Measurements from ENCODE around the gene ZBTB7C. TPM values are rescaled to one million over a fixed set of nuclear protein-coding genes. Genes with fewer than 3 reads are reported as not detected.

ZBTB7C gene
- total RNA-seq, 1 experiment from 2014 or later = not detected

DNA sequence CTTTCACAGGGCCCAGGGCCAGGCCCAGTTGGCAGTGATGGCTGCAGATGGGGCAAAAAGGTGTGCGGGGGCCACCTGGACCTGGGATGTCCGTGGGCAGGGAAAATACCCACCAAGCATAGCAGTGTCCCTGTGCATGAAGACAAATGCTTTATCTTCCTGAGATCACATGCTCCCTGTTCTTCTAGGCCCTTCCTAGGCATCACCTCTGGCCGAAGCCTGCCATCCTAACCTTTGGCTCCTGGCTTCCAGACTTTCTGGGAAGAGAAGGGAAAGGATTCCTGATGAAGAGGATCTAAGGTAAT lies 373.7 kb downstream of the ZBTB7C start:
- no TSS peak for BruUV-seq (replicated peaks)
- Mint-ChIP-seq H3K27ac (ENCODE audit: unreplicated experiment) (no peak overlapping the region), H3K27me3 (ENCODE audit: unreplicated experiment) (peaks cover 49% of the 10 kb centered on the region), H3K4me3 (ENCODE audit: low read depth, unreplicated experiment) (no peak overlapping the region), H3K9me3 (ENCODE audit: low read depth, unreplicated experiment) (no peaks in the 10 kb centered on the region), H3K36me3 (ENCODE audit: insufficient read depth, unreplicated experiment) (no peaks in the 10 kb centered on the region), H3K4me1 (ENCODE audit: low read depth, unreplicated experiment) (no peaks in the 10 kb centered on the region)
- CTCF ChIA-PET = no interaction called here
- intact Hi-C loops (cut with micrococcal nuclease; ENCODE audit: unreplicated experiment) = no loop called here
- TF ChIP-seq, protein P1, sequence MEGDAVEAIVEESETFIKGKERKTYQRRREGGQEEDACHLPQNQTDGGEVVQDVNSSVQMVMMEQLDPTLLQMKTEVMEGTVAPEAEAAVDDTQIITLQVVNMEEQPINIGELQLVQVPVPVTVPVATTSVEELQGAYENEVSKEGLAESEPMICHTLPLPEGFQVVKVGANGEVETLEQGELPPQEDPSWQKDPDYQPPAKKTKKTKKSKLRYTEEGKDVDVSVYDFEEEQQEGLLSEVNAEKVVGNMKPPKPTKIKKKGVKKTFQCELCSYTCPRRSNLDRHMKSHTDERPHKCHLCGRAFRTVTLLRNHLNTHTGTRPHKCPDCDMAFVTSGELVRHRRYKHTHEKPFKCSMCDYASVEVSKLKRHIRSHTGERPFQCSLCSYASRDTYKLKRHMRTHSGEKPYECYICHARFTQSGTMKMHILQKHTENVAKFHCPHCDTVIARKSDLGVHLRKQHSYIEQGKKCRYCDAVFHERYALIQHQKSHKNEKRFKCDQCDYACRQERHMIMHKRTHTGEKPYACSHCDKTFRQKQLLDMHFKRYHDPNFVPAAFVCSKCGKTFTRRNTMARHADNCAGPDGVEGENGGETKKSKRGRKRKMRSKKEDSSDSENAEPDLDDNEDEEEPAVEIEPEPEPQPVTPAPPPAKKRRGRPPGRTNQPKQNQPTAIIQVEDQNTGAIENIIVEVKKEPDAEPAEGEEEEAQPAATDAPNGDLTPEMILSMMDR (IDR thresholded peaks at IDR 0.05; ENCODE audit: unreplicated experiment) = no peak
- no peak for DNase-seq

- H3K27ac Mint-ChIP-seq (ENCODE audit: unreplicated experiment) = no peak overlapping the region
- intact Hi-C loops (cut with micrococcal nuclease; ENCODE audit: unreplicated experiment) = loop anchor here (5.0 kb wide), 2 partner anchors 192 to 432 kb away; no protein-coding TSS in a partner anchor
- no peaks in the 10 kb centered on the region for H3K4me1 Mint-ChIP-seq (ENCODE audit: low read depth, unreplicated experiment)
- CTCF ChIA-PET = no interaction called here
- TF ChIP-seq, protein P1 (IDR thresholded peaks at IDR 0.05; ENCODE audit: unreplicated experiment) = no peak
- peaks cover 43% of the 10 kb centered on the region for H3K27me3 Mint-ChIP-seq (ENCODE audit: unreplicated experiment)
- BruUV-seq (replicated peaks) = no TSS peak
- DNase-seq = no peak
- H3K4me3 Mint-ChIP-seq (ENCODE audit: low read depth, unreplicated experiment) = no peak overlapping the region
- H3K9me3 Mint-ChIP-seq (ENCODE audit: low read depth, unreplicated experiment) = no peaks in the 10 kb centered on the region
- no peaks in the 10 kb centered on the region for H3K36me3 Mint-ChIP-seq (ENCODE audit: insufficient read depth, unreplicated experiment)
Observed at GRCh38 chr18:48034651-48035555, 374.3 kb downstream of the ZBTB7C start.

DNA sequence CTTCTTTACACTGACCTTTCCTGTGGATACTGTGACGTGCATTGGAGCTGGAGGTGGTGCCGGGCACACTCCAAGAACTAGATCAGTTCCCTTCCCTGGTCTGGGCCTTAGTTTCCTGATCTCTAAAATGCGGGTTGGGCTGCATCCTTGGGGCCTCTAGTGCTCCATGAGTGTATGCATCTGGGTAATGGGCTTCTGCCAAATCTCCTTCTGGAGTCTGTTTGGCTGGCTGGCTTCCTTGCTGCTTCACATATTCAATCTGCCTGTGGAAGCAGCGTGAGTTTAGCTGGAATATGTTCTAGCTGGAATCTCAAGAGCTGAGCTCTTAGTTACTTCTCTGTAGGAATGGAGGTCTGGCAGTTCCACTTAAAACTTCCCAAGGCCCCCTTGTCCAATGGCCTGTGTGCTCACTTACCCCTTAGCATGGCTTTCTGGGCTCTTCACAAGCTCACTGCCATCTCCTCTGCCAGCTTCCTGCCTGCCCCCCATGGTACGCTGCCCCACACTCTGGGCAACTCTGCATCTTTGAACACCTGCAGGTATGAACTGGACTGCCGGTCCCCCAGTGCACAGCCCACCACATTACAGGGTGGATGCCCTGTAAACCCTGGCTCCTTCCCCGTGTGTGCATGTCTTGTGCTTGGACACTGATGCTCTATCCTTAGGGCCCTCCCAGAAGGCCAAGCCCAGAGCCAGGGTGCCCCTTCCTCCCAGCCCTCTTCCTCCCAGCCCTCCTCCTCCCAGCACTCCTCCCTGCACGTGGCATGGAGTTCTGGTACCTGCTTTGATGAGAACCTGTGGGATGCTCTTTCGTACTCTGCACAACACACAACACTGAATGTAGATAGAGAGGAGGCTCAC lies 375.2 kb downstream of the ZBTB7C start:
- CTCF ChIA-PET = interaction anchor here (0.9 kb wide), 1 partner anchor 8 kb away, joined by 5 read pairs; no protein-coding TSS in a partner anchor
- H3K27ac Mint-ChIP-seq (ENCODE audit: unreplicated experiment) = no peak overlapping the region
- intact Hi-C loops (cut with micrococcal nuclease; ENCODE audit: unreplicated experiment) = loop anchor here (5.0 kb wide), 2 partner anchors 193 to 433 kb away; no protein-coding TSS in a partner anchor
- H3K9me3 Mint-ChIP-seq (ENCODE audit: low read depth, unreplicated experiment) = no peaks in the 10 kb centered on the region
- H3K4me1 Mint-ChIP-seq (ENCODE audit: low read depth, unreplicated experiment) = no peaks in the 10 kb centered on the region
- H3K27me3 Mint-ChIP-seq (ENCODE audit: unreplicated experiment) = peaks cover 40% of the 10 kb centered on the region
- no TSS peak for BruUV-seq (replicated peaks)
- TF ChIP-seq, protein P1 (IDR thresholded peaks at IDR 0.05; ENCODE audit: unreplicated experiment) = no peak
- H3K36me3 Mint-ChIP-seq (ENCODE audit: insufficient read depth, unreplicated experiment) = no peaks in the 10 kb centered on the region
- DNase-seq = no peak
- no peak overlapping the region for H3K4me3 Mint-ChIP-seq (ENCODE audit: low read depth, unreplicated experiment)

DNA sequence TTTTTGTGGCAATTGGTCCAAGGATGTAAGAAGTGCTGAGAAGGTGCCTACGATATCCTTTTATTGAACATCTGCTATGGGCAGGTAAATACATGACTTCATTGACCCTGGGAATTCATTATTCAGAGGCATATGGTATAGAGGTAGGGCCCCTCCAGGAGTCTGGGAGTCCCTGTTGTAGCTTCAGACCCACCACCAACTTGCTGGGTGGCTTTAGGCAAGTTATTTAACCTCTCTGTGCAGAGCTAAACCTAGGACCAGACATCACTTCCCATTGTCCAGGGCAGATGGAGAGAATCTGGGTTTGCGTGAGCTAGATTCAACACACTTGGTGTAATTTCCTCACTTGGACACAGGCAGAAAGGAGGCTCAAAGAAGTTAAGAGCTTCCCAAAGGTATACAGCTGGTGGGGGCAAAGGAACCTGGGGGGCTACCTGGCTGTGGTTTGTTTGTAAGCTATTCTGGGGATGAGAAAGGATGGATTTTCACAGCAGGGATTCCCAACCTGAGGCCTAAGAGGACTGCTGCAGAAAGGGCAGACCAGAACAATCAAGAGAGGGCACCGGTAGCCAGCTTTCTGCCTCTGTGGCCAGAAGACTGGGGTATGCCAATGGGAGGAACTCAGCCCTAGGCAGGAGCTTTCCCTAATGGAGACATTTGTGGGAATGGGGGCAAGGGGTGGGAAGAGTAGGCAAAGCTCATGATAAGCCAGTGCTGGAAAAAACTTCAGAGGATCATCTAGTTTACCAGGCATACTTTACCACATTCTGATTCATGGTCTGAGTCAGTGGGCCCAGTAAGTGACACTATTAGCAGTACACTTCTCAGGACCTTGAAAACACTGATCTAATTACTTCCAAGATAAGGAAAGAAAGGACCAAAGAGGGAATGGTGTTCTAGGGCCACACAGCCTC lies 376.1 kb downstream of the ZBTB7C start:
- Mint-ChIP-seq H3K36me3 (ENCODE audit: insufficient read depth, unreplicated experiment) (no peaks in the 10 kb centered on the region), H3K27ac (ENCODE audit: unreplicated experiment) (no peak overlapping the region), H3K9me3 (ENCODE audit: low read depth, unreplicated experiment) (no peaks in the 10 kb centered on the region), H3K4me3 (ENCODE audit: low read depth, unreplicated experiment) (no peak overlapping the region), H3K27me3 (ENCODE audit: unreplicated experiment) (peaks cover 40% of the 10 kb centered on the region), H3K4me1 (ENCODE audit: low read depth, unreplicated experiment) (no peaks in the 10 kb centered on the region)
- CTCF ChIA-PET = interaction anchor here (0.7 to 0.9 kb wide), 2 partner anchors 9 to 28 kb away, joined by 5 to 7 read pairs; no protein-coding TSS in a partner anchor
- TF ChIP-seq, protein P1 (IDR thresholded peaks at IDR 0.05; ENCODE audit: unreplicated experiment) = no peak
- DNase-seq = no peak
- intact Hi-C loops (cut with micrococcal nuclease; ENCODE audit: unreplicated experiment) = loop anchor here (5.0 kb wide), 2 partner anchors 194 to 434 kb away; no protein-coding TSS in a partner anchor
- BruUV-seq (replicated peaks) = no TSS peak

Data from Calu3 (cell line).